ENCODE data around the gene ZMYND10.

The ZMYND10 gene

DNA sequence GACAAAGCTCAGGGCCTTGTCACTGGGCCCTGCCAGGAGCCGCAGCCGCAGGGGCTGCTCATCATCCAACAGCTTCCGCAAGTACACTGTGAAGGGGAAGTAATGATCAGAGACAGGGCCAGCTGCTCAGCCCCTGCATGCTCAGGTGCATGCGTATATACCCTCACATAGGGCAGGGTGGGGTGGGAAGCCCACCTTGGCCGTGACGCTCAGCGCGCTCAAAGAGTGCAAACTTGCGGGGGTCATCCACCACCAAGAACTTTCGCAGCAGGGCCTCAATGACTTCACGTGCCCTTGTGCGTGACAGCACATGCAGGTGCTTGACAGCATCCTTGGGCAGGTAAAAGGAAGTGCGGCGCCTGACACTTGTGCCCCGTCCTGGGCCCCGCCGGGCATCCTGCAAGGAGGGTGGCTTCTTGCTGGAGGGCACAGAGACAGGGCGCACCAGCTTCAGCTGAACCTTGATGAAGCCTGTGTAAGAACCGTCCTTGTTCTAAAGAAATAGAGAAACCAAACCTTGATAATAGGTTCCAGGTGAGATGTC is 14.1 kb downstream of the ZMYND10 start:
- WGBS (ENCODE audit: extremely low coverage, insufficient coverage, low lambda C conversion rate), result no CpG with 5 or more reads among the region's 19 CpGs

DNA sequence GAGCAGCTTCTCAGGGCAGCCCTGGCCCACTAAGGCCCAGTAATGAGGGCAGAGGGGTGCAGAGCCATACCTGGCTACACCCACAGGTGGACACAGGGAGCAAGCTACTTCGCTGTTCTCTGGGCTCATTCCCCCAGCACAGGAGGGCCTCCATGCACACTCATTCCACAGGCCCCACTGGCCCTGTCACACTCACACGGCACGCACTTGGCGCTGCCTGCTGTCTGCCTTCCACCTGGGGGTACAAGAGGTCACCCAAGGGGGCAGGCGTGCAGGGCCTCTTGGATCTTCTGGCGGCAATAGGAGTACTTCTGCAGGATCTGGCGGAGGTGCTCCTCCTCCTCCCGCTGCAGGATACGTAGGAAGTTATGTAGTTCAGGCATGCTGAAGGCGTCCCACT is 15.2 kb downstream of the ZMYND10 start:
- H2BK5ac ChIP-seq (ENCODE audit: low read length), result no peak overlapping the region
- no peak overlapping the region for H3K18ac ChIP-seq (ENCODE audit: low read length)
- H3K56ac ChIP-seq (ENCODE audit: low read length), result no peak overlapping the region
- peaks cover 24% of the 10 kb centered on the region for H3K79me2 ChIP-seq (ENCODE audit: control insufficient read depth, insufficient read depth, low read length)
- H4K5ac ChIP-seq (ENCODE audit: low read length), result no peak overlapping the region
- H3K23ac ChIP-seq (ENCODE audit: low read length), result no peak overlapping the region
- no peak overlapping the region for H2BK15ac ChIP-seq (replicated peaks; ENCODE audit: low read depth)
- H3K4me2 ChIP-seq (ENCODE audit: low read length), result no peak overlapping the region
- H3K79me1 ChIP-seq (ENCODE audit: low read length), result peaks cover 16% of the 10 kb centered on the region
- H3K9ac ChIP-seq (ENCODE audit: low read length), result no peak overlapping the region
- H2AK5ac ChIP-seq (ENCODE audit: low read length), result no peak overlapping the region
- H3K4ac ChIP-seq (ENCODE audit: low read depth, low read length), result no peak overlapping the region
- H4K8ac ChIP-seq (ENCODE audit: low read depth, low read length), result no peak overlapping the region
- H3K4me1 ChIP-seq (ENCODE audit: control insufficient read depth, low read depth, low read length), result peaks cover 2% of the 10 kb centered on the region
- H3K27ac ChIP-seq (ENCODE audit: low read depth, low read length), result no peak overlapping the region
- no peak for DNase-seq
- no peaks in the 10 kb centered on the region for H3K27me3 ChIP-seq (ENCODE audit: insufficient read depth, low read length, poor library complexity)
- H3K4me3 ChIP-seq (ENCODE audit: low read length), result no peak overlapping the region
- peaks cover 13% of the 10 kb centered on the region for H3K36me3 ChIP-seq (ENCODE audit: control insufficient read depth, insufficient read depth, low read length)
- H2BK120ac ChIP-seq (ENCODE audit: low read depth, low read length), result no peak overlapping the region
- no CpG with 5 or more reads among the region's 10 CpGs for WGBS (ENCODE audit: extremely low coverage, insufficient coverage, low lambda C conversion rate)

More for the DNA sequence above, 14.1 kb downstream of the ZMYND10 start:
- no peak for DNase-seq
- Histone ChIP-seq H3K9ac (ENCODE audit: low read length) (no peak overlapping the region), H3K36me3 (ENCODE audit: control insufficient read depth, insufficient read depth, low read length) (peaks cover 10% of the 10 kb centered on the region), H3K4ac (ENCODE audit: low read depth, low read length) (no peak overlapping the region), H2BK5ac (ENCODE audit: low read length) (no peak overlapping the region), H3K4me3 (ENCODE audit: low read length) (no peak overlapping the region), H4K8ac (ENCODE audit: low read depth, low read length) (no peak overlapping the region), H3K56ac (ENCODE audit: low read length) (no peak overlapping the region), H3K79me2 (ENCODE audit: control insufficient read depth, insufficient read depth, low read length) (peaks cover 34% of the 10 kb centered on the region), H3K79me1 (ENCODE audit: low read length) (peaks cover 22% of the 10 kb centered on the region), H2AK5ac (ENCODE audit: low read length) (no peak overlapping the region), H3K18ac (ENCODE audit: low read length) (no peak overlapping the region), H2BK15ac (replicated peaks; ENCODE audit: low read depth) (no peak overlapping the region), H3K4me1 (ENCODE audit: control insufficient read depth, low read depth, low read length) (peaks cover 2% of the 10 kb centered on the region), H3K4me2 (ENCODE audit: low read length) (no peak overlapping the region), H3K23ac (ENCODE audit: low read length) (no peak overlapping the region), H4K5ac (ENCODE audit: low read length) (no peak overlapping the region), H3K27ac (ENCODE audit: low read depth, low read length) (no peak overlapping the region), H3K27me3 (ENCODE audit: insufficient read depth, low read length, poor library complexity) (no peaks in the 10 kb centered on the region), H2BK120ac (ENCODE audit: low read depth, low read length) (no peak overlapping the region)

DNA sequence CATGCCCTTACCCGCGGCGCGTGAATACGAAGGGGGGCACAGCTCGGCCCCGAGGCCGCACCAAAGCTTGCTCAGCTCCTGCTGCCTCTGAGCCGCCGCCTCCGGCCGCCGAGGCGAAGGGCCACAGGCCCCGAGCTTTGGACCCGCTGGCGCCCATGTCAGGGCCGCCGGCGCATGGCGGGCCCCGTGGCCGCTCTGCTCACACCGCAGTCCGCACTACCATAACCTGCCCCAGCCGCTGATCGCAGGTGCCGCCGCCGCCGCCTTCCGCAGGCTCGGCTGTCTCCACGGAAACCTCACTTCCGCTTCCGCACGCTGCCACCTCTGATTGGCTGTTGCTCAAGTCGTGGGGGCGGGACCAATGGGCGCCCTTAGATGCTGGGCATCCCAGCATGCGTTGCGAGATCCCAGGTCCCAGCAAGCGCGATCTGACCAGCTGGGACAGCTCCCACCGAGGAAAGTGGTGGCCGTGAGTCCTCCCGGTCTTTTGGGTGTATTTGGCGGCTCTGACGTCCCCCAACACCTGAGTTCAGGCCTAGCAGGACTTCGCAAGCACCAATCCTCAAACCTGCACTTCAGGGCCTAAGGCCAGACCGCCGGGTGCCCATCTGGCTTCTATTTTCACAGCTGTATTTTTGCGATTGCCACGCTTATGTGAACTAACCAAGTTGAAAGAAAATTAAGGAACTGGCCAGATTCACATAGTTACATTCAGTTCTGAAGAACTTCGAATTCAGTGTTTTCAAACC is 17.4 kb downstream of the ZMYND10 start, which contains the start of gene TUSC2:
TSS of gene TUSC2 (minus strand) at position 281 of the 749 bp plus-strand sequence. CDS start at position 157, 124 bp downstream.
- no peak within 1 kb of the TSS for H3K18ac ChIP-seq (ENCODE audit: low read length)
- H3K9ac ChIP-seq (ENCODE audit: low read length), result peak within 1 kb of the TSS; percentile 89
- H3K23ac ChIP-seq (ENCODE audit: low read length), result no peak within 1 kb of the TSS
- no peak within 1 kb of the TSS for H2BK15ac ChIP-seq (replicated peaks; ENCODE audit: low read depth)
- DNase-seq, result peak; percentile 99
- H4K8ac ChIP-seq (ENCODE audit: low read depth, low read length), result no peak within 1 kb of the TSS
- no peaks in the 10 kb centered on the region for H3K27me3 ChIP-seq (ENCODE audit: insufficient read depth, low read length, poor library complexity)
- WGBS (ENCODE audit: extremely low coverage, insufficient coverage, low lambda C conversion rate), result no CpG with 5 or more reads among the region's 55 CpGs
- H2AK5ac ChIP-seq (ENCODE audit: low read length), result no peak within 1 kb of the TSS
- peak within 1 kb of the TSS; percentile 90 for H3K4me3 ChIP-seq (ENCODE audit: low read length)
- peak within 1 kb of the TSS; percentile 92 for H3K56ac ChIP-seq (ENCODE audit: low read length)
- peaks cover 8% of the 10 kb centered on the region for H3K79me1 ChIP-seq (ENCODE audit: low read length)
- peak within 1 kb of the TSS; percentile 95 for H3K4me2 ChIP-seq (ENCODE audit: low read length)
- H2BK5ac ChIP-seq (ENCODE audit: low read length), result no peak within 1 kb of the TSS
- no peak within 1 kb of the TSS for H3K27ac ChIP-seq (ENCODE audit: low read depth, low read length)
- peaks cover 13% of the 10 kb centered on the region for H3K79me2 ChIP-seq (ENCODE audit: control insufficient read depth, insufficient read depth, low read length)
- peaks cover 3% of the 10 kb centered on the region for H3K4me1 ChIP-seq (ENCODE audit: control insufficient read depth, low read depth, low read length)
- peaks cover 13% of the 10 kb centered on the region for H3K36me3 ChIP-seq (ENCODE audit: control insufficient read depth, insufficient read depth, low read length)
- H3K4ac ChIP-seq (ENCODE audit: low read depth, low read length), result peak within 1 kb of the TSS; percentile 25
- H4K5ac ChIP-seq (ENCODE audit: low read length), result no peak within 1 kb of the TSS
- H2BK120ac ChIP-seq (ENCODE audit: low read depth, low read length), result no peak within 1 kb of the TSS

DNA sequence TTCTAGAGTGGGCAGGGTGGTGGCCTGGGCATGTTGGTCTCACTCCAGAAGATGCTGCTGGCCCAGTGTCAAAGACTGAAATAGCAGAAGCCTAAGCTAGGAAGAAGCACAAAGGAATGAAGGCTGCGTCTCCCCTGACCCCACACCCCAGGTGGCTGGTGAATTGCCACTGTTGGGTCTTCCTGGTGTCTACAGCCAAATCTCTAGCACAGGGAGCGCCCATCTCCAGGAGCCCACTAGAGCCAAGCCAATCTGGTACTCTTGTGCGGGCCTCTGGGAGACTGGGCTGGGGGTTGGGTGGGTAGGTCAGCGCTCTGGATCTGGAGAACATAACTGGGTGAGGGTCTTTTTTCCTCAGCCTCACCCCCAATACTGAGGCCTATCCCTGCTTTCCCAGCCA is 18.4 kb downstream of the ZMYND10 start:
- no peak overlapping the region for H2BK120ac ChIP-seq (ENCODE audit: low read depth, low read length)
- no peak overlapping the region for H3K23ac ChIP-seq (ENCODE audit: low read length)
- peak overlapping the region; percentile 95 for H3K4me2 ChIP-seq (ENCODE audit: low read length)
- H3K4me3 ChIP-seq (ENCODE audit: low read length), result peak overlapping the region; percentile 90
- no peak overlapping the region for H3K27ac ChIP-seq (ENCODE audit: low read depth, low read length)
- no peaks in the 10 kb centered on the region for H3K27me3 ChIP-seq (ENCODE audit: insufficient read depth, low read length, poor library complexity)
- no peak overlapping the region for H2AK5ac ChIP-seq (ENCODE audit: low read length)
- no peak for DNase-seq
- H4K5ac ChIP-seq (ENCODE audit: low read length), result no peak overlapping the region
- H3K4me1 ChIP-seq (ENCODE audit: control insufficient read depth, low read depth, low read length), result peaks cover 7% of the 10 kb centered on the region
- H3K9ac ChIP-seq (ENCODE audit: low read length), result peak overlapping the region; percentile 85
- H3K4ac ChIP-seq (ENCODE audit: low read depth, low read length), result no peak overlapping the region
- peaks cover 13% of the 10 kb centered on the region for H3K36me3 ChIP-seq (ENCODE audit: control insufficient read depth, insufficient read depth, low read length)
- H2BK15ac ChIP-seq (replicated peaks; ENCODE audit: low read depth), result no peak overlapping the region
- no peak overlapping the region for H3K18ac ChIP-seq (ENCODE audit: low read length)
- peaks cover 11% of the 10 kb centered on the region for H3K79me2 ChIP-seq (ENCODE audit: control insufficient read depth, insufficient read depth, low read length)
- peak overlapping the region; percentile 91 for H3K56ac ChIP-seq (ENCODE audit: low read length)
- H2BK5ac ChIP-seq (ENCODE audit: low read length), result no peak overlapping the region
- WGBS (ENCODE audit: extremely low coverage, insufficient coverage, low lambda C conversion rate), result no CpG with 5 or more reads among the region's 4 CpGs
- peaks cover 7% of the 10 kb centered on the region for H3K79me1 ChIP-seq (ENCODE audit: low read length)
- H4K8ac ChIP-seq (ENCODE audit: low read depth, low read length), result no peak overlapping the region

DNA sequence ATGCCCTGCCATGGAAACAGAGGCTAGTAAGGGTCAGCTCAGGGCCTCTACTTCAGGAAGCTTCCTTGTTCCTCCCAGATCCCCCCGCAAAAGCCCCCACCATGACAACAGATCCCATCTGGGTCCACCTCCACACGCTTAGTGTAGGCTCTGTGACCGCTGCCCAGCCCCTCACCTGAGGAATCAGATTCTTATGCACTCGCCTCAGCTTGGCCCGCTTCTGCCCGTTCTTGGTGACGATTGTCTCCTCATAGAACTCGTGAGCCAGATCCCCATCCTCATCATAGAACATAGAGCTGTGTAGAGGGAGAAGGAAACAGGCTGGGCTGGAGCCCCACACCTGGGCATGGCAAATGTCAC is 19.4 kb downstream of the ZMYND10 start:
- peaks cover 7% of the 10 kb centered on the region for H3K4me1 ChIP-seq (ENCODE audit: control insufficient read depth, low read depth, low read length)
- H3K56ac ChIP-seq (ENCODE audit: low read length), result no peak overlapping the region
- H3K23ac ChIP-seq (ENCODE audit: low read length), result no peak overlapping the region
- no CpG with 5 or more reads among the region's 8 CpGs for WGBS (ENCODE audit: extremely low coverage, insufficient coverage, low lambda C conversion rate)
- no peak overlapping the region for H4K8ac ChIP-seq (ENCODE audit: low read depth, low read length)
- no peak overlapping the region for H2AK5ac ChIP-seq (ENCODE audit: low read length)
- no peak for DNase-seq
- H3K4me2 ChIP-seq (ENCODE audit: low read length), result no peak overlapping the region
- no peak overlapping the region for H3K18ac ChIP-seq (ENCODE audit: low read length)
- no peak overlapping the region for H2BK5ac ChIP-seq (ENCODE audit: low read length)
- H3K79me2 ChIP-seq (ENCODE audit: control insufficient read depth, insufficient read depth, low read length), result peaks cover 11% of the 10 kb centered on the region
- no peak overlapping the region for H3K9ac ChIP-seq (ENCODE audit: low read length)
- H3K79me1 ChIP-seq (ENCODE audit: low read length), result peaks cover 6% of the 10 kb centered on the region
- no peak overlapping the region for H4K5ac ChIP-seq (ENCODE audit: low read length)
- no peak overlapping the region for H3K27ac ChIP-seq (ENCODE audit: low read depth, low read length)
- H3K4ac ChIP-seq (ENCODE audit: low read depth, low read length), result no peak overlapping the region
- H3K27me3 ChIP-seq (ENCODE audit: insufficient read depth, low read length, poor library complexity), result no peaks in the 10 kb centered on the region
- no peak overlapping the region for H2BK15ac ChIP-seq (replicated peaks; ENCODE audit: low read depth)
- H3K4me3 ChIP-seq (ENCODE audit: low read length), result no peak overlapping the region
- H2BK120ac ChIP-seq (ENCODE audit: low read depth, low read length), result no peak overlapping the region
- peaks cover 10% of the 10 kb centered on the region for H3K36me3 ChIP-seq (ENCODE audit: control insufficient read depth, insufficient read depth, low read length)
